SK-N-SH treated with all-trans-retinoic acid at 6 μM for 48 hours (cell line): Measurements from ENCODE around the gene CDK4.

Source experiments
- ATAC-seq: fragments of 200-7000 bp; cut with Tn5 transposase; 3 replicates; pipeline ENCODE4 v1.9.1; 2020; ENCODE audit warnings: mild to moderate bottlenecking, moderate library complexity
- ARNTL ChIP-seq: fragments of 450-650 bp; formaldehyde crosslinking; IDR thresholded peaks from 2 replicates; pipeline ENCODE4 v1.5.0; 2020; ENCODE audit warnings: low read depth, mild to moderate bottlenecking, moderate library complexity, borderline replicate concordance
- BACH2 ChIP-seq: fragments of 250-450 bp; sonication (Bioruptor Pico); IDR thresholded peaks from 2 replicates; pipeline ENCODE4 v1.9.0; 2021; ENCODE audit warnings: mild to moderate bottlenecking, borderline replicate concordance
- CREB5 ChIP-seq: fragments of 250-450 bp; sonication (Bioruptor Pico); IDR thresholded peaks from 2 replicates; pipeline ENCODE4 v1.5.1; 2020; ENCODE audit warnings: low read depth, mild to moderate bottlenecking, moderate library complexity
- CSDC2 ChIP-seq: fragments of 250-450 bp; sonication (Bioruptor Pico); IDR thresholded peaks from 2 replicates; pipeline ENCODE4 v1.5.0; 2020; ENCODE audit warnings: mild to moderate bottlenecking, moderate library complexity
- CSRNP3 ChIP-seq: fragments of 250-450 bp; sonication (Bioruptor Pico); IDR thresholded peaks from 2 replicates; pipeline ENCODE4 v1.5.1; 2021; ENCODE audit warnings: mild to moderate bottlenecking, moderate library complexity
- ESRRG ChIP-seq: fragments of 250-450 bp; sonication (Bioruptor Pico); IDR thresholded peaks from 2 replicates; pipeline ENCODE4 v1.6.1; 2021; ENCODE audit warnings: mild to moderate bottlenecking
- GLIS3 ChIP-seq: fragments of 250-450 bp; sonication (Bioruptor Pico); IDR thresholded peaks from 2 replicates; pipeline ENCODE4 v1.5.0; 2020; ENCODE audit warnings: mild to moderate bottlenecking, moderate library complexity
- ISL1 ChIP-seq: fragments of 250-450 bp; sonication (Bioruptor Pico); IDR thresholded peaks from 2 replicates; pipeline ENCODE4 v2.1.2; 2022; ENCODE audit warnings: mild to moderate bottlenecking, moderate library complexity
- OSR1 ChIP-seq: fragments of 250-450 bp; sonication (Bioruptor Pico); IDR thresholded peaks from 2 replicates; pipeline ENCODE4 v1.8.0; 2022; ENCODE audit warnings: moderate library complexity, mild to moderate bottlenecking, inconsistent platforms
- PATZ1 ChIP-seq: fragments of 250-450 bp; sonication (Bioruptor Pico); IDR thresholded peaks from 2 replicates; pipeline ENCODE4 v1.8.0; 2020; ENCODE audit warnings: mild to moderate bottlenecking, moderate library complexity, borderline replicate concordance
- POU6F1 ChIP-seq: fragments of 250-450 bp; sonication (Bioruptor Pico); IDR thresholded peaks from 2 replicates; pipeline ENCODE4 v1.8.0; 2021; ENCODE audit warnings: low read depth, mild to moderate bottlenecking, moderate library complexity, borderline replicate concordance
- PPARA ChIP-seq: fragments of 250-450 bp; sonication (Bioruptor Pico); IDR thresholded peaks from 2 replicates; pipeline ENCODE4 v1.5.0; 2020; ENCODE audit warnings: mild to moderate bottlenecking, borderline replicate concordance
- RARB ChIP-seq: fragments of 250-450 bp; sonication (Bioruptor Pico); IDR thresholded peaks from 2 replicates; pipeline ENCODE4 v1.8.0; 2021; ENCODE audit warnings: mild to moderate bottlenecking, moderate library complexity
- SNAI2 ChIP-seq: fragments of 250-450 bp; sonication (Bioruptor Pico); IDR thresholded peaks from 2 replicates; pipeline ENCODE4 v1.5.0; 2020; ENCODE audit warnings: mild to moderate bottlenecking, moderate library complexity
- TCF4 ChIP-seq: fragments of 250-450 bp; sonication (Bioruptor Pico); IDR thresholded peaks from 2 replicates; pipeline ENCODE4 v1.8.0; 2021; ENCODE audit warnings: mild to moderate bottlenecking, moderate library complexity, borderline replicate concordance
- TOX ChIP-seq: fragments of 250-450 bp; sonication (Bioruptor Pico); IDR thresholded peaks from 2 replicates; pipeline ENCODE4 v1.8.0; 2021; ENCODE audit warnings: mild to moderate bottlenecking, moderate library complexity, borderline replicate concordance
- ZC3H10 ChIP-seq: fragments of 250-450 bp; sonication (Bioruptor Pico); IDR thresholded peaks from 2 replicates; pipeline ENCODE4 v1.5.1; 2021; ENCODE audit warnings: mild to moderate bottlenecking, moderate library complexity
- ZFP3 ChIP-seq: fragments of 250-450 bp; sonication (Bioruptor Pico); IDR thresholded peaks from 2 replicates; pipeline ENCODE4 v1.5.0; 2020; ENCODE audit warnings: mild to moderate bottlenecking, moderate library complexity
- ZFP30 ChIP-seq: fragments of 450-650 bp; formaldehyde crosslinking; IDR thresholded peaks from 2 replicates; pipeline ENCODE4 v1.5.0; 2022; ENCODE audit warnings: mild to moderate bottlenecking, moderate library complexity
- ZNF565 ChIP-seq: fragments of 450-650 bp; formaldehyde crosslinking; conservative IDR thresholded peaks from 2 replicates; pipeline ENCODE4 v1.5.0; 2020; ENCODE audit warnings: low read depth, mild to moderate bottlenecking, moderate library complexity
- ZNF70 ChIP-seq: fragments of 450-650 bp; formaldehyde crosslinking; IDR thresholded peaks from 2 replicates; pipeline ENCODE4 v1.5.0; 2020; ENCODE audit warnings: mild to moderate bottlenecking, moderate library complexity
- ZNF8 ChIP-seq: fragments of 450-650 bp; formaldehyde crosslinking; IDR thresholded peaks from 2 replicates; pipeline ENCODE4 v1.5.0; 2020; ENCODE audit warnings: mild to moderate bottlenecking, moderate library complexity
- TF ChIP-seq, protein P1 (sequence below): fragments of 250-450 bp; sonication (Bioruptor Pico); IDR thresholded peaks from 2 replicates; pipeline ENCODE4 v1.5.0; 2020; ENCODE audit warnings: mild to moderate bottlenecking, moderate library complexity

Gene CDK4

DNA sequence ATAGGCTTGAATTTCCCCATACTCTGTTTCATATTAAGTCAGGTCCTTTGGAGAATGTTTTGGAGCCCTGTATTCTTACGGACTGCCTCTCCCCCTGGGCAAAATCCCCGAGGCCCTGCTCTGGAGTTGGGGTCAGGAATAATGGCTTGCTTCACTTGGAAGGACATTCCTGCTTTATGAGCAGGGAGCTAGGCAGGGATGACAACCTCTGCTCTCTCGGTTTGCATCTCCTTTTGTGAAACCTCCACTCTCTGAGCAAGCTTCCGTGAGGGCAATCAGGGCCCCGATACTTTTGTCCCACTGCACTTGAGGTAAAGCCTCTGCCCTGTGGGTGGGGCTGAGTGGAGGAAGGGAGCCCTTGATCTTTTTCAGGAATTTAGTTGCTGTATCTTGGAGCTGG lies 38.9 kb downstream of the CDK4 start:
- no peak for ATAC-seq
- TF ChIP-seq POU6F1 (CRISPR knock-in tag) (no peak), TCF4 (no peak), TOX (CRISPR knock-in tag) (no peak), OSR1 (no peak), CREB5 (CRISPR knock-in tag) (no peak), ZNF70 (CRISPR knock-in tag) (no peak), RARB (CRISPR knock-in tag) (no peak), CSRNP3 (CRISPR knock-in tag) (no peak), ARNTL (CRISPR knock-in tag) (no peak), ESRRG (CRISPR knock-in tag) (no peak), ISL1 (CRISPR knock-in tag) (no peak), CSDC2 (no peak), BACH2 (CRISPR knock-in tag) (no peak)
- TF ChIP-seq, protein P1, sequence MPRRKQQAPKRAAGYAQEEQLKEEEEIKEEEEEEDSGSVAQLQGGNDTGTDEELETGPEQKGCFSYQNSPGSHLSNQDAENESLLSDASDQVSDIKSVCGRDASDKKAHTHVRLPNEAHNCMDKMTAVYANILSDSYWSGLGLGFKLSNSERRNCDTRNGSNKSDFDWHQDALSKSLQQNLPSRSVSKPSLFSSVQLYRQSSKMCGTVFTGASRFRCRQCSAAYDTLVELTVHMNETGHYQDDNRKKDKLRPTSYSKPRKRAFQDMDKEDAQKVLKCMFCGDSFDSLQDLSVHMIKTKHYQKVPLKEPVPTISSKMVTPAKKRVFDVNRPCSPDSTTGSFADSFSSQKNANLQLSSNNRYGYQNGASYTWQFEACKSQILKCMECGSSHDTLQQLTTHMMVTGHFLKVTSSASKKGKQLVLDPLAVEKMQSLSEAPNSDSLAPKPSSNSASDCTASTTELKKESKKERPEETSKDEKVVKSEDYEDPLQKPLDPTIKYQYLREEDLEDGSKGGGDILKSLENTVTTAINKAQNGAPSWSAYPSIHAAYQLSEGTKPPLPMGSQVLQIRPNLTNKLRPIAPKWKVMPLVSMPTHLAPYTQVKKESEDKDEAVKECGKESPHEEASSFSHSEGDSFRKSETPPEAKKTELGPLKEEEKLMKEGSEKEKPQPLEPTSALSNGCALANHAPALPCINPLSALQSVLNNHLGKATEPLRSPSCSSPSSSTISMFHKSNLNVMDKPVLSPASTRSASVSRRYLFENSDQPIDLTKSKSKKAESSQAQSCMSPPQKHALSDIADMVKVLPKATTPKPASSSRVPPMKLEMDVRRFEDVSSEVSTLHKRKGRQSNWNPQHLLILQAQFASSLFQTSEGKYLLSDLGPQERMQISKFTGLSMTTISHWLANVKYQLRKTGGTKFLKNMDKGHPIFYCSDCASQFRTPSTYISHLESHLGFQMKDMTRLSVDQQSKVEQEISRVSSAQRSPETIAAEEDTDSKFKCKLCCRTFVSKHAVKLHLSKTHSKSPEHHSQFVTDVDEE (CRISPR knock-in tag), result no peak

DNA sequence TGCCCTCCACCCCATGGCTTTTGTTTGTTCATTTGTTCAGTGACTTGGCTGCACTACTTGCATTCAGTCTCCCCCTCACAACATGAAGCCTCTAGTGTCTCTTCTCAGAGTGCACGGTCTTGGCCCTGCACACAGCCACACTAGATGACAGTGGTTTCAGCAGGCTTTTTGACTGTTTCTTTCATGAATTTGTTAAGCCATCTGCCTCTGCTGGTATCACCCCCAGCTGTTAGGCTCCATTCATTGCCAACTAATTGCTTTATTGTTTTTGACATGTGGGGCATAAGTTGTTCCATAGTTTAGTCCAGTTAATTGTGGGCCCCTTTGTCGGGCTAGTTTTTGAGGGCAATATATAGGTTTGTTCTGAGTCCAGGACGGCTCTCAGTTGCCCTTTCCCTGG lies 39.4 kb downstream of the CDK4 start:
- TF ChIP-seq ZFP3 (no peak), RARB (CRISPR knock-in tag) (no peak), OSR1 (no peak), PPARA (no peak), ZNF70 (CRISPR knock-in tag) (no peak), ZNF565 (no peak), CREB5 (CRISPR knock-in tag) (no peak), ZNF8 (CRISPR knock-in tag) (no peak)
- TF ChIP-seq, protein P1 (CRISPR knock-in tag), result no peak
- no peak for ATAC-seq

- ATAC-seq, result no peak
- no peak for TF ChIP-seq ZFP30 (CRISPR knock-in tag)
- no peak for TF ChIP-seq CSDC2
- TF ChIP-seq SNAI2 (CRISPR knock-in tag), result no peak
- no peak for TF ChIP-seq BACH2 (CRISPR knock-in tag)
- TF ChIP-seq TCF4, result no peak
- no peak for TF ChIP-seq ZC3H10 (CRISPR knock-in tag)
- no peak for TF ChIP-seq CREB5 (CRISPR knock-in tag)
- TF ChIP-seq CSRNP3 (CRISPR knock-in tag), result no peak
- no peak for TF ChIP-seq GLIS3
- TF ChIP-seq PATZ1 (CRISPR knock-in tag), result no peak
Measured at GRCh38 chr12:57708296-57708695, 43.8 kb downstream of the CDK4 start.
